Measurements from ENCODE around the gene GTF2H1. TPM values are rescaled to one million over a fixed set of nuclear protein-coding genes. Genes with fewer than 3 reads are reported as not detected.

The GTF2H1 gene
- 140 and 164 TPM in 2 replicates for total RNA-seq (2014; rRNA removed; shearing (Covaris generic))

DNA sequence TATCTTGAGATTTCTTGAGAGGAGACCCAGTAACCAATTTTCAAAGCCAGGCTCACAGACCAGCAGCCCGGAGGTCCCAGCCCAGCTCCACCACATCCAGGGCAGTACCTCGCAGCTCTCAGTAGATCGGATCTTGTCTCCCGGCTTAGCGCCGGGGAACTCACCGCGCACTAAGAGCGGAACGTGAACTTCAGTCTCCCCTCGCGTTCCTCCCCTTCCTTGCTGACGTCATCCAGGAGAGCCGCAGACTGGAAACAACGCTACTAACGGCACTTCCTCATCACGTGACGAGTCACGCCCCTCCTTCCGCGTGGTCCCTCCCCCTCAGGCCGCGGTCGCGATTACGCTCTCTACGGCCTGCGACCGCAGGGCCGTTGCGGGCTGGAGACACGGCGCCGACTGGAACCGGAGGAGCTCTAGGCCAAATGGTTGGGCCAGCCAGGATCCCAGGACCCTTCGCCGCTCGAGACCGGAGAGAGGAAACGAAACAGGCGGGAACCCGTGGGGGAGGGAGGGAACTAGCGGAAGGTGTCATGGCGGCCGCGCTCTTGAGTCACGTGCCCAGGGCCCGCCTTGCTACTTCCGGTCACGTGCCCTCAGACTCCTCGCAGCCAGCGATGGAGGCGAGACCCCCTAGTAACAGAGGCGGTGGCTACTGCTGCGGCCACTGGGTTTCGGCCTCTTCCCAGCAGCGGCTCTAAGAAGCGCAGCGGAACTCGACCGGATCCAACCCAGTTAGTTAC, at the start of gene GTF2H1, which contains the start of gene HPS5:
Gene GTF2H1 (plus strand): TSS at position 599 of the 743 bp plus-strand sequence. CDS start 10,508 bp downstream, outside the sequence.
Gene HPS5 (minus strand): TSS at position 172 of the 743 bp plus-strand sequence. CDS start 4,282 bp downstream, outside the sequence.
- peak; percentile 98 for DNase-seq (ENCODE audit: low spot score)

- DNase-seq (ENCODE audit: low spot score), result no peak
Measured at GRCh38 chr11:18277565-18278271, 44.6 kb upstream of the GTF2H1 start.

DNA sequence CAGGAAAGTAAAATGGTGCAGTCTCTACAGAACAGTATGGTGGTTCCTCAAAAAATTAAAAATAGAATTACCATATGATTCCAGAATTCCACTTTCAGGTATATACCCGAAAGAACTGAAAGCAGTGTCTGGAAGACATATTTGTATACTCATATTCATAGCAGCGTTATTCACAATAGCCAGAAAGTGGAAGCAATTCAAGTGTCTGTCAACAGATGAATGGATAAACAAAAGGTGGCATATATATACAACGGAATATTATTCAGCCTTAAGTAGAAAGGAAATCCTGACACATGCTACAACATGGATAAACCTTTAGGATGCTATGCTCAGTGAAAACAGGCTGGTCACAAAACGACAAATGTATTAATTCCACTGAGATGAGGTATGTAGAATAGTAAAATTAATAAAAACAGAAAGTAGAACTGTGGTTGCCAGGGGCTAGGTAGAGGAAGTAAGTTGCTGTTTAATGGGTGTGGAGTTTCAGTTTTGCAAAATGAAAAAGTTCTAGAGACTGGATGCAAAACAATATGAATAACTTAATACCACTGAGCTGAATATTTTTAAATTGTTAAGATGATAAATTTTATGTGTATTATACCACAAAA, 41.8 kb upstream of the GTF2H1 start:
- no peak for DNase-seq (ENCODE audit: low spot score)

GRCh38 chr11:18282626-18283025, 39.7 kb upstream of the GTF2H1 start:
- no peak for DNase-seq (ENCODE audit: low spot score)

GRCh38 chr11:18285841-18286240, 36.5 kb upstream of the GTF2H1 start:
- no peak for DNase-seq (ENCODE audit: low spot score)

GRCh38 chr11:18288911-18289310, 33.5 kb upstream of the GTF2H1 start:
- no peak for DNase-seq (ENCODE audit: low spot score)

- no peak for DNase-seq (ENCODE audit: low spot score)
Measured at GRCh38 chr11:18294862-18295261, 27.5 kb upstream of the GTF2H1 start.

GRCh38 chr11:18295316-18295715, 27.1 kb upstream of the GTF2H1 start:
- DNase-seq (ENCODE audit: low spot score), result no peak

DNA sequence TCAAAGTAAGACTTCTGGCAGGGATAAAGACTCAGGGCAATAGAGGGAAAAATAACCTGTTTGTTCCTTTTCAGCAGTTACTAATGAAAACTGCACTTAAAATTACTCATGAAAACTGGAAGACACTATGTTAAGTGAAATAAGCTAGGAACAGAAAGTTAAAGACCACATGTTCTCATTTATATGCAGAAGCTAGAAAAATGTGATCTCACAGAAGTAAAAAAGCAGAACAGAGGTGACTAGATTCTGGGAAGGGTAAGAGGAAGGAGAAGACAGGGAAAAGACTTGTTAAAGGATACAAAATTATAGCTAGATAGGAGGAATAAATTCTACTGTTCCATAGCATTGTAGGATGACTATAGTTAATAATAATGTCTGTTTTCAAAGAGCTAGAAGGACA, 22.6 kb upstream of the GTF2H1 start:
- no peak for DNase-seq (ENCODE audit: low spot score)

DNA sequence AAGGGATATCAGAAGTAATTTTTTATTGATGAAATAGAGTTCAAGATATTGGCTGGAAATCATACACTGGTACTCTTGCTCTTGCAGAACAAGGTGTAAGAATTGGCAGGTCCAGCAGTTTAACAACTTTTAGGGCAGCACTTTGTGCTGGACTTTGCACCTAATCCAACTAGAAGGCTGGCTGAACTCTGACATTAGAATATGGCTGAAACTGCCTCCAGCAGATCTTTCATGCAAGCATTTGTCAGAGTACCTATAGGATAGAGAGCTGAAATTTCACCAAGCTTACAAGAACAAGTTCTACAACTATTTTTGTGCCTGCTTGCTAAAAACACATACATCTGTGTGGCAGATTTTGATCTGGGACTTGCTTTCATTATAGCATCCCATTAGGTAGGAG, 17.6 kb upstream of the GTF2H1 start:
- no peak for DNase-seq (ENCODE audit: low spot score)

DNA sequence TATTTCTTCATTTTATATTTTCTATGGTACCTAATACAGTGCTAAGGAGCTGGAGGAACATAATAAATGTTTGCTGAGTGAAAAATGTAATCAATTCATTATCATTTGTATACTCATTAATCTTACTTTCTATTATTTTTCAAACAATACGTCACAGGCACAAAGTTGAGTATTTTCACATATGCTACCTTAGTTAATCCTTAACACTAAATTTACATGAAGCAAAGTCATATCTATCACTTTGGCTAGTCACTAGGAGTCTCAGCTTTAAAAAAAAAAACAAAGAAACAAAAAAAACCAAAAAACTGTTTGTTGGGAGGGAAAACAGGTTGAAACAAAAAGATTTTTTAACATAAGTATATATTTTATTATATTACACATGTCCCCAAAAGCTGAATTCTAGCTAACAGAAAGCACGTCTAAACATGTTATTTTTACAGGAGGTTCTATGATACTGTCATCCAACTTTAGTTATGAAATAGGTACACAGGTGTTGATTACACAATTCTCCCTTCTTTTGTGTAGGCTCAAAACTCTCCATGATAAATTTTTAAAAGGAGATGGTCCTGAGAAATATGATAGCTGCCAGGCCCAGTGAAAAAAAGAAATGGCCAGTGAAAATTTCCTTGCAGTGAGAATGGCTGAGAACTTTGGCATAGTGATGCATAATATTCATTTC, 14.8 kb upstream of the GTF2H1 start:
- no peak for DNase-seq (ENCODE audit: low spot score)

- DNase-seq (ENCODE audit: low spot score), result no peak
Measured at GRCh38 chr11:18308242-18308641, 14.1 kb upstream of the GTF2H1 start.

DNA sequence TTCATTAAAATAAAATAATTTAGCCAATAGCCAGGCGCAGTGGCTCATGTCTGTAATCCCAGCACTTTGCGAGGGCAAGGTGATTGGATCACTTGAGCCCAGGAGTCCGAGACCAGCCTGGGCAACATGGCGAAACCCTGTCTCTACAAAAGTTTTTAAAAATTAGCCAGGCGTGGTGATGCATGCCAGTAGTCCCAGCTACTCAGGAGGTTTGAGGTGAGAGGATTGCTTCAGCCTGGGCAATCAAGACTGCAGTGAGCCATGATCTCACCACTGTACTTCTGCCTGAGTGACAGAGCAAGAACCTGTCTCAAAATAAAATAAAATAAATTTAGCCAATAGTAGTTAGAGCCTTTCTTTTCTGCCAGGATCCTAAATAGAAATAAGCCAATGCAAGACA, 12.7 kb upstream of the GTF2H1 start:
- DNase-seq (ENCODE audit: low spot score), result no peak

DNA sequence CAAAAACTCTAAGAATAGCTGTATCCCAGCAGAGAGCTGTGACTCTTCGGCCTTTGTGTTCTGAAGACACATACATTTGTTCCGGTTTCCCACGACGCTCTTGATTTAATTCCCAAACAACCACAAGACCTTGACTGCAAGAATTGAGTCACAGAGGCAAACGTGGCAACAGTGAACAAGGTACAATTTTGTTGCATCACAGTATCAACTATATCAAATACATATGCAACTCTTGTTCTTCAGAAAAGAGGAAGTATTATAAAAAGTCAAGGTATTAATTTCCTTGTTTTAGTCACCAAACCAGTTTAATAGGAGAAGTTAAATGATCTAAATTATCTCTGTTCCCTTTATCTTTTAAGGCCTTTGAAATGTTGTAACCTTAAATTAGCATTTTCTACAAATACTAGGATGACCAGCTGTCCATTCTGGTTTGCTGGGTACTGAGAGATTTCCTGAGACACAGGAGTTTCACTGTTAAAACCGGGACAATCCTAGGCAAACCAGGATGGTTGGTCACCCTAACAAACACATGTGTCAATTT, 11.5 kb upstream of the GTF2H1 start:
- no peak for DNase-seq (ENCODE audit: low spot score)

DNA sequence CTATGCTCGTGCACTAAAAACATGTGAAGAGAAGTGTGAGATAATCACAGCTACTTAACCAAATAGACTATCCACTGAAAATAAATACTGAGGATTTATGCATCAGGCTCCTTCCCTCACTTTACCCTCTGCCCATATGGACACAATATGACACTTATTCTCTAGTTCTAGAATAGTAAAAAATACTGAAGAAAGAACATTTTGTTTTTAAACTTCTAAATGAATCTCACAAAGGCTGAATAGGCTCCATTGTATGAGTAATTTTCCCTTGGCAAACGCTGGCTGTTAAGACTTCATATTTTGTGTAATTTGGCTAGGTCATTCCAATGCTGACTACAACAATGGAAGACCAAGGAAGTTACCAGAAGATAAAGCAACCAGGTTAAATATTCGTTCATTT, 10.4 kb upstream of the GTF2H1 start:
- no peak for DNase-seq (ENCODE audit: low spot score)

GRCh38 chr11:18312663-18313420, 9.5 kb upstream of the GTF2H1 start:
- peak; percentile 31 for DNase-seq (ENCODE audit: low spot score)

GRCh38 chr11:18313965-18314763, 8.2 kb upstream of the GTF2H1 start:
- DNase-seq (ENCODE audit: low spot score), result peak; percentile 25

DNA sequence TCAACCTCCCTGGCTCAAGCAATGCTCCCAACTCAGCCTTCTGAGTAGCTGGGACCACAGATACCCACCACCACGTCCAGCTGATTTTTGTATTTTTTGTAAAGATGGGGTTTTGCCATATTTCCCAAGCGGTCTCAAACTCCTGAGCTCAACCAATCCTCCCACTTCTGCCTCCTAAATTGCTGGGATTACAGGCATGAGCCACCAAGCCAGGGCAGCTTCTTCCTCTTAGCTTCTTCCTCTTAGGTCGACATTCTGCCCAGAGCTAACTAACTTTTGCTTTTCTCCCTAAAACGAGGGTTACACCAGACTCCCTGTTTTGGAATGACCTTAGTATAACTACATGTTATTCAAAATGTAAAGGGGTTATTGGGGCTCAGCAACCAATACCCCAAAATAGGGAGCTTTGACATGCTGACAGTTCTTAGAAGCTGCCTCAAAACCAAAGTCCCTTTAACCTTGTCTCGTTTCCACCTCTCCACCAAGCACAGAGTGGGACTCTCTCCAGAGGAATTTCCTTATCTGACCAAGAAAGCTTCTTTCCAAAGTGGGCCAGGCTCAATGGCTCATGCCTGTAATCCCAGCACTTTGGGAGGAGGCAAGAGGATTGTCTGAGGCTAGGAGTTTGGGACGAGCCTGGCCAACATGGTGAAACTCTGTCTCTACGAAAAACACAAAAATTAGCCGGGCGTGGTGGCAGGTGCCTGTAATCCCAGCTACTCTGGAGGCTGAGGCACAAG, 7.4 kb upstream of the GTF2H1 start:
- no peak for DNase-seq (ENCODE audit: low spot score)

DNA sequence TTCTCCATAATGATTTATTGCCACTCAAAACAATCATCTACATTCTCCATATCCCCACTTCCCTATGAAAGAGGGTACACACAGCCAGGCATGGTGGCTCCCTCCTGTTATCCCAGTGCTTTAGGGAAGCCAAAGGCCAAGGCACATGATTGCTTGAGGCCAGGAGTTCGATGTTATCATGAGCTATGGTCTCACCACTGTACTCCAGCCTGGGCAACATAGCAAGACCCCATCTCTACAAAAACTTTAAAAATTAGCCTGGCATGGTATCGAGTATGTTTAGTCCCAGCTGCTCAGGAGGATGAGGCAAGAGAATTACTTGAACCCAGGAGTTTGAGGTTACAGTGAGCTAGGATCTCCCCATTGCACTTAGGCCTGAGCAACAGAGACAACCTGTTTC, 6.5 kb upstream of the GTF2H1 start:
- no peak for DNase-seq (ENCODE audit: low spot score)

DNA sequence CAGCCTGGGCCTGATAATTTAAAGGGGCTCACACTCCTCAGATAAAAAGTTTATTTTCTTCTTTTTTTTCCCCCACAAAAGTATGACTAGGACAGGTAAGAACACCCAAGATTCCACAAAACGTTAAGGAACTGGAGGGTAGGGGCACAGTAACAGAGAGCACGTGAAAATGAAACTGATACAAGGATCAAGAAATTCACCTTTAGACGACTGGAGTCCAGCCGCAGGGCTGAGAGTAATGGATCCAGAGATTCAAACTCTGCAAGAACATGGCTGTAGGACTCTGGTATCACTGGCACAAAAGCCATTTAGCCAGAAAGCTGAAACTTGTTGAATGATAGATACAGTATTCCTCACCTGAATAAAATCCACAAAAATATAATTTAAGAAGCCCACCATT, 4.8 kb upstream of the GTF2H1 start:
- DNase-seq (ENCODE audit: low spot score), result no peak
